DND-41 (cell line): Measurements from ENCODE around the gene FHAD1.

Experiments
- CTCF ChIP-seq: IDR thresholded peaks from 2 replicates; pipeline ENCODE4 v1.5.1; 2012; ENCODE audit warnings: borderline replicate concordance, low read length, moderate library complexity, mild to moderate bottlenecking; ENCODE audit not compliant: poor library complexity, severe bottlenecking; ENCODE audit errors: extremely low read depth
- EZH2 ChIP-seq: IDR thresholded peaks from 3 replicates; pipeline ENCODE4 v1.6.1; 2012; ENCODE audit warnings: borderline replicate concordance, low read depth, mild to moderate bottlenecking, moderate library complexity, low read length, inconsistent platforms; ENCODE audit not compliant: severe bottlenecking

GRCh38 chr1:15329104-15329820, 82.2 kb downstream of the FHAD1 start:
- TF ChIP-seq CTCF (no peak), EZH2 (no peak)
